IPS DF 6.9 (cell line): ENCODE results near the gene IMPACT.

Source experiments
- DNase-seq: peaks from one replicate; pipeline ENCODE4 v3.0.0-alpha.2; 2013; ENCODE audit warnings: low read depth, low spot score
- H3K27ac ChIP-seq: one replicate; pipeline ENCODE4 v1.5.1; 2013; ENCODE audit warnings: low read length, control low read depth
- H3K27me3 ChIP-seq: 2 replicates; pipeline ENCODE4 v1.6.1; 2013; ENCODE audit warnings: mild to moderate bottlenecking, low read length; ENCODE audit not compliant: control insufficient read depth, insufficient read depth
- H3K36me3 ChIP-seq: 2 replicates; pipeline ENCODE4 v1.6.1; 2013; ENCODE audit warnings: low read length; ENCODE audit not compliant: control insufficient read depth, insufficient read depth
- H3K4me1 ChIP-seq: 2 replicates; pipeline ENCODE4 v1.6.1; 2013; ENCODE audit warnings: low read length; ENCODE audit not compliant: control insufficient read depth, insufficient read depth
- H3K4me3 ChIP-seq: 2 replicates; pipeline ENCODE4 v1.5.1; 2013; ENCODE audit warnings: mild to moderate bottlenecking, low read length
- H3K9me3 ChIP-seq: 2 replicates; pipeline ENCODE4 v1.6.1; 2013; ENCODE audit warnings: low read length, inconsistent platforms; ENCODE audit not compliant: control insufficient read depth, insufficient read depth
- WGBS: extraction: QIAGEN DNeasy Blood & Tissue Kit; methylation state at CpG from one replicate; pipeline ENCODE4 v1.1.7; 2013; ENCODE audit warnings: mixed read lengths, missing lambda C conversion rate; ENCODE audit not compliant: insufficient read length, insufficient coverage; 5-methylcytosine and 5-hydroxymethylcytosine counted together

The IMPACT gene

GRCh38 chr18:24472591-24472990, 46.1 kb downstream of the IMPACT start:
- Histone ChIP-seq H3K27ac (no peak overlapping the region), H3K27me3 (no peaks in the 10 kb centered on the region), H3K36me3 (no peaks in the 10 kb centered on the region), H3K4me1 (no peaks in the 10 kb centered on the region), H3K9me3 (no peaks in the 10 kb centered on the region), H3K4me3 (no peak overlapping the region)
- no peak for DNase-seq
- no CpG with 5 or more reads among the region's 5 CpGs for WGBS

DNA sequence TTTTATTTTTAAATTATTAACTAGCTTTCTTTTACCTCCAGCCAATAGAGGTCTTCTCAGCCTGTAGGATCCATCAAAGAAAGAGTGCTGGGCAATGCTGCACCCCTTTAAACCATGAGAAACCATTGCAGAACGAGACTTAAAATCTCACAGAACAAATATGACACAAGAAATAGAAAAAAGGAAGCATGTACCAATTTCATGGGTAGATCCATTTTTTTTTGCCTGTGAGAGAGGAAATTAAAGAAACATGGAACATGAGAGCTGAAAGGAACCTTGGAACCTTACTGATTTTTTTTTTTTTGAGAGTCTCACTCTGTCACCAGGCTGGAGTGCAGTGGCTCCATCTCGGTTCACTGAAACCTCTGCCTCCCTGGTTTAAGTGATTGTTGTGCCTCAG, 47.9 kb downstream of the IMPACT start:
- no CpG with 5 or more reads among the region's 2 CpGs for WGBS
- Histone ChIP-seq H3K9me3 (no peaks in the 10 kb centered on the region), H3K4me1 (no peaks in the 10 kb centered on the region), H3K27ac (no peak overlapping the region), H3K27me3 (no peaks in the 10 kb centered on the region), H3K36me3 (no peaks in the 10 kb centered on the region), H3K4me3 (no peak overlapping the region)
- no peak for DNase-seq

DNA sequence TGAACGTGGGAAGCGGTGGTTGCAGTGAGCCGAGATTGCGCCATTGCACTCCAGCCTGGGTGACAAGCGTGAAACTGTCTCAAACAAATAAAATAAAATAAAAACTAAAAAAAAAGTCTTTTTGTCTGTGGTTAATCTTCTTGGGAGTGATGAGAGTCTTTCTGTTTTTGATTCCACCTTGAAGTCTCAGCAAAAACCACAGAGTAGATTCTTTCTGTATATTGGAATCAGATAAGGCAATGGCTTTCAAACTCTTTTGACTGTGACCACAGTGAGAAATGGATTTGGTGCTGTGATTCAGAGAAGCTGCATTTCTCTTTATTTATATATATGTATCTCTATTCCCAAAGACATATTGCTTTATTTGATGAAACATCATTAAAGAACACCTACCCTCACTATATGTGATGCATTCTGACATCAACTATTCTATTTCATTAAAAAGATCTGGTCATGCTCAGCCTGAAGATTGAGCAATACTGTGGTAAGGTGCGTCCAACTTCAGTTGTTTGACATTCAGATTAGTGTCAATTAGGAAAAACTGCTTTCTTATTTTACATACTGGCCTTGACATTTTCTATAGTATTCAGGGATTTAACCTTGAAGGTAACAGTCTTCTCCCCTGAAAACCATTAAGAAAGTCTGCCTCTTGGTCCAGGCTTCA, 49.6 kb downstream of the IMPACT start:
- DNase-seq, result no peak
- H3K36me3 ChIP-seq, result no peaks in the 10 kb centered on the region
- H3K4me1 ChIP-seq, result no peaks in the 10 kb centered on the region
- H3K27ac ChIP-seq, result no peak overlapping the region
- H3K27me3 ChIP-seq, result no peaks in the 10 kb centered on the region
- H3K9me3 ChIP-seq, result no peaks in the 10 kb centered on the region
- H3K4me3 ChIP-seq, result no peak overlapping the region
- no CpG with 5 or more reads among the region's 6 CpGs for WGBS

GRCh38 chr18:24479371-24479770, 52.9 kb downstream of the IMPACT start:
- no peak for DNase-seq
- Histone ChIP-seq H3K4me1 (no peaks in the 10 kb centered on the region), H3K9me3 (no peaks in the 10 kb centered on the region), H3K27me3 (no peaks in the 10 kb centered on the region), H3K4me3 (no peak overlapping the region), H3K27ac (no peak overlapping the region), H3K36me3 (no peaks in the 10 kb centered on the region)
- whole genome bisulfite sequencing, result no CpG with 5 or more reads among the region's 7 CpGs

DNA sequence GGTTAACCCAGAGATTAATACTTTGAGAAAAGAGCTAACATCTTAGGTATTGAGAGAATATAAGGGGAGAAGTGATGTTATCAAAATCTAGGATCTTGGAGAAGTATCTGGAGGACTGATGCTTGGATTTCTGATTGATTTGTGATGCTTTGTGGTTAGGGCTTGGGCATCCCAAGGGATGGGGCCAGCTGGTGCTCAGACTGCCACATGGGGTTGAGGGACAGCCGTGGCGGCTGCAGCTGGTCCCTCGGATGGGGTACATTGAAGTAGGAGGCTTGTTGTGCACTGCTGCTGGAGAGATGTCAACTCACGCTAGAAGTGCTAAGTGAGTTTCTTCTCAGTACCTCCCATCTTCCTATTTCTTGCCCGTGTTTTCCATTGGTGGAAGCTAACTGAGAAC, 56.4 kb downstream of the IMPACT start:
- Histone ChIP-seq H3K27ac (no peak overlapping the region), H3K36me3 (no peaks in the 10 kb centered on the region), H3K27me3 (no peaks in the 10 kb centered on the region), H3K9me3 (no peaks in the 10 kb centered on the region), H3K4me3 (no peak overlapping the region), H3K4me1 (no peaks in the 10 kb centered on the region)
- WGBS, result no CpG with 5 or more reads among the region's 5 CpGs
- no peak for DNase-seq

- Histone ChIP-seq H3K27ac (no peak overlapping the region), H3K27me3 (no peaks in the 10 kb centered on the region)
- no CpG with 5 or more reads among the region's 3 CpGs for WGBS
Observed at GRCh38 chr18:24485681-24486080, 59.2 kb downstream of the IMPACT start.

DNA sequence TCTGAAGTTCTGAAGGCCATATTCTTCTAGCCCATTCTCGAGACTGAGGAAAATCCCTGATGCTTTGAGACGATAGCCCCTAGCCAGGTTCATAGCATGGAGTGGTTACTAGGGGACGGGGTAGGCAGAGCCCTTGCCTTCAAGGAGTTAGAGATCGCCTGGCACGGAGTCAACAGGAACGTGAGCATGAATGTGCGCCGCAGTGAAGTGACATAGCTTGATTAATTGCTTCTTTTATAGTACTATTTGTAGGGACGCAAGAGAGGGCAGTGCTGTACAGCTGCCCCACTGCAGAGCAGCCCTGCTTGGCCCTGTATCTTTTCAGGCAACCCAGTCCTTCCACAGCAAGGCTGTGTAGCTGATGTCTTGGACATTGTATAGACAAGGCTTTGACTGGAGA, 60.2 kb downstream of the IMPACT start:
- no peaks in the 10 kb centered on the region for H3K27me3 ChIP-seq
- no peak overlapping the region for H3K27ac ChIP-seq
- H3K4me3 ChIP-seq, result no peak overlapping the region
- no CpG with 5 or more reads among the region's 9 CpGs for WGBS
- H3K4me1 ChIP-seq, result no peaks in the 10 kb centered on the region
- DNase-seq, result no peak
- no peaks in the 10 kb centered on the region for H3K9me3 ChIP-seq
- H3K36me3 ChIP-seq, result no peaks in the 10 kb centered on the region

More at GRCh38 chr18:24485681-24486080, 59.2 kb downstream of the IMPACT start:
- DNase-seq, result no peak
- H3K36me3 ChIP-seq, result no peaks in the 10 kb centered on the region
- H3K9me3 ChIP-seq, result no peaks in the 10 kb centered on the region
- H3K4me1 ChIP-seq, result no peaks in the 10 kb centered on the region
- H3K4me3 ChIP-seq, result no peak overlapping the region

GRCh38 chr18:24488824-24489493, 62.5 kb downstream of the IMPACT start:
- WGBS, result no CpG with 5 or more reads among the region's 7 CpGs
- no peak overlapping the region for H3K27ac ChIP-seq
- DNase-seq, result no peak
- H3K36me3 ChIP-seq, result no peaks in the 10 kb centered on the region
- no peak overlapping the region for H3K4me3 ChIP-seq
- no peaks in the 10 kb centered on the region for H3K9me3 ChIP-seq
- no peaks in the 10 kb centered on the region for H3K27me3 ChIP-seq
- H3K4me1 ChIP-seq, result no peaks in the 10 kb centered on the region

GRCh38 chr18:24490539-24490938, 64.1 kb downstream of the IMPACT start:
- Histone ChIP-seq H3K27ac (no peak overlapping the region), H3K36me3 (no peaks in the 10 kb centered on the region), H3K27me3 (no peaks in the 10 kb centered on the region), H3K4me1 (no peaks in the 10 kb centered on the region), H3K9me3 (no peaks in the 10 kb centered on the region), H3K4me3 (no peak overlapping the region)
- WGBS, result no CpG with 5 or more reads among the region's 4 CpGs
- no peak for DNase-seq

DNA sequence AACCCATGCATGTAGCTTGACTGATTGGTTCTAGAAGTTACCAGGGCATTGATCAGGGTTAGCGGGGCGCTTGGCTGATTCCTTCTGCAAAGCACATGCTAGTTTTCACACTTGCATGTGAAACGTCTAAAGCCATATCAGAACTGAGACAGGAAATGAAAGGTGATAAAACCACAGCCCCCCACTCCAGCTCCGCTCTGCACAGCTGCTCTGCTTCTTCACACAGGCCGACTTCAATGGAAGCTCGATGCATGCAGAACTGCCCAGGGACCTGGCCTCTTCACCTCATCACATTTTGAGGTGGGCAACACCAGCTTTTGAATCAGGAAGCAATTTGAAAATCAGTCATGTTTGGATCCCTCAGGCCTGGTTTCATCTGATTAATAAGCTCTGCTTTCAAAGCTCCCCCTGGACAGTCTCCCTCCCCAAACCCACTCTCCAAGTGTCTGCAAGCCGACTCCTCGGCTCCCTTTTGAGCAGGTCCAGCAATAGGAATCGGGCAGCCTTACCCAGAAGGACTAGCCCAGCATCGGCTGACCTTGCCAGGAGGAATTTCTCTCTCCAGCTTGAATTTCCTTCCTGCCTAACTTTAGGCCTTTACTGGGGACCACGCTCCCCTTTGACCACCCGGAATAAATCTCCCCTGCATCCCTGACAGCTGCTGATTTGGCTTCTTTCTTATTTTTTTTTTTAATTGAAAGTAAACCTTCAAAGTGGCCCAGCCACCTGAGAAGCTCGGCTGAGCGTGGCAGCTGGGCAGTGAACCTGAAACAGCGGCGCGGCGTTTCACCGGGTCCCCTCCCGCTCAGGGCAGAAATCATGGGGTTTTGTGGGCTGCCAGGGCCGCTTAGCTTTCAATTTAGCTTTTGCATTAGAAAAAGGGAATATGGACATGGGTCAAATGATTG, 65.7 kb downstream of the IMPACT start:
- H3K36me3 ChIP-seq, result no peaks in the 10 kb centered on the region
- no CpG with 5 or more reads among the region's 21 CpGs for WGBS
- no peak overlapping the region for H3K4me3 ChIP-seq
- no peak overlapping the region for H3K27ac ChIP-seq
- H3K9me3 ChIP-seq, result no peaks in the 10 kb centered on the region
- no peaks in the 10 kb centered on the region for H3K27me3 ChIP-seq
- H3K4me1 ChIP-seq, result no peaks in the 10 kb centered on the region
- DNase-seq, result no peak
